ENCODE measurements around the gene RELT.

DNA sequence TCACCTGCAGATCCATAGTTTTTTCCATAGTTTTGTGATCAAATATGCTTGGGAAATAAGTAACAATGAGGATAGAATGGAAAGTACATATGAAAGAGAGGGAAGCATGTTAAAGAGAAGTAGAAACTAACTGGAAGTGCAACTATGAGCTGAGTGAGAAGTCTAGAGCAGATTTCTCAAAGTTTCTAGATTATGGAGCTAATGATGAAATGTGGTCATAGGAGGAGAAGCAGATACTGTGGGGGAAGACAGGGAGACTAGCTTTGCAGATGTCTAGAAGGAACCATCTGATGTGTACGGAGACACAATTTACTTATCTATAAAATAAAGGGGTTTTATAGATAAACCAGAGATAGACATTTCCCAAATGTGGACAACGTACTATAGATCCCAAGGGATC is 37.1 kb downstream of the RELT start:
- TF ChIP-seq, protein P1, sequence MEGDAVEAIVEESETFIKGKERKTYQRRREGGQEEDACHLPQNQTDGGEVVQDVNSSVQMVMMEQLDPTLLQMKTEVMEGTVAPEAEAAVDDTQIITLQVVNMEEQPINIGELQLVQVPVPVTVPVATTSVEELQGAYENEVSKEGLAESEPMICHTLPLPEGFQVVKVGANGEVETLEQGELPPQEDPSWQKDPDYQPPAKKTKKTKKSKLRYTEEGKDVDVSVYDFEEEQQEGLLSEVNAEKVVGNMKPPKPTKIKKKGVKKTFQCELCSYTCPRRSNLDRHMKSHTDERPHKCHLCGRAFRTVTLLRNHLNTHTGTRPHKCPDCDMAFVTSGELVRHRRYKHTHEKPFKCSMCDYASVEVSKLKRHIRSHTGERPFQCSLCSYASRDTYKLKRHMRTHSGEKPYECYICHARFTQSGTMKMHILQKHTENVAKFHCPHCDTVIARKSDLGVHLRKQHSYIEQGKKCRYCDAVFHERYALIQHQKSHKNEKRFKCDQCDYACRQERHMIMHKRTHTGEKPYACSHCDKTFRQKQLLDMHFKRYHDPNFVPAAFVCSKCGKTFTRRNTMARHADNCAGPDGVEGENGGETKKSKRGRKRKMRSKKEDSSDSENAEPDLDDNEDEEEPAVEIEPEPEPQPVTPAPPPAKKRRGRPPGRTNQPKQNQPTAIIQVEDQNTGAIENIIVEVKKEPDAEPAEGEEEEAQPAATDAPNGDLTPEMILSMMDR (conservative IDR thresholded peaks at IDR 0.05; ENCODE audit: low read depth, low read length): no peak
- no peak for TF ChIP-seq EZH2 (IDR thresholded peaks at IDR 0.05; ENCODE audit: low read length, unreplicated experiment)

Data from PC-3 (cell line).